GM11168 (cell line): ENCODE data around the gene DHX57.

Source experiments
- in situ Hi-C: fragments of 300-500 bp; cut with MboI; formaldehyde crosslinking; loops from one replicate; pipeline ENCODE4 v1.12.0; 2022; ENCODE audit warnings: low sequenced_read_pairs; ENCODE audit not compliant: unreplicated experiment

DHX57 gene

GRCh38 chr2:38875576-38876367 lies at the start of gene DHX57, which contains the start of gene MORN2:
TSS of gene DHX57 (minus strand) at chr2:38875934. CDS start at chr2:38868405, 7,529 bp downstream.
TSS of gene MORN2 (plus strand) at chr2:38875976.
- in situ Hi-C loops = no loop called here

GRCh38 chr2:38922902-38923301 lies 47.2 kb upstream of the DHX57 start:
- in situ Hi-C loops = no loop called here

- in situ Hi-C loops = no loop called here
Measured at GRCh38 chr2:38922389-38922788, 46.7 kb upstream of the DHX57 start.

GRCh38 chr2:38912619-38913018 lies 36.9 kb upstream of the DHX57 start:
- in situ Hi-C loops = no loop called here

GRCh38 chr2:38911191-38911590 lies 35.5 kb upstream of the DHX57 start:
- in situ Hi-C loops = no loop called here

GRCh38 chr2:38909872-38910271 lies 34.1 kb upstream of the DHX57 start:
- in situ Hi-C loops = no loop called here

- in situ Hi-C loops = no loop called here
Measured at GRCh38 chr2:38907743-38908562, 32.2 kb upstream of the DHX57 start.

GRCh38 chr2:38907242-38907641 lies 31.5 kb upstream of the DHX57 start:
- in situ Hi-C loops = no loop called here

GRCh38 chr2:38905251-38905650 lies 29.5 kb upstream of the DHX57 start:
- in situ Hi-C loops = no loop called here

GRCh38 chr2:38900726-38901125 lies 25.0 kb upstream of the DHX57 start:
- in situ Hi-C loops = no loop called here

GRCh38 chr2:38898256-38898655 lies 22.5 kb upstream of the DHX57 start:
- in situ Hi-C loops = no loop called here

GRCh38 chr2:38892819-38893218 lies 17.1 kb upstream of the DHX57 start:
- in situ Hi-C loops = no loop called here

- in situ Hi-C loops = no loop called here
Measured at GRCh38 chr2:38889575-38889974, 13.8 kb upstream of the DHX57 start, which contains the start of gene ARHGEF33. TSS of gene ARHGEF33 (plus strand) at chr2:38889875. CDS start at chr2:38919448, 29,573 bp downstream.

- in situ Hi-C loops = no loop called here
Measured at GRCh38 chr2:38889045-38889444, 13.3 kb upstream of the DHX57 start.

GRCh38 chr2:38887902-38888554 lies 12.3 kb upstream of the DHX57 start:
- in situ Hi-C loops = no loop called here

GRCh38 chr2:38887347-38887746 lies 11.6 kb upstream of the DHX57 start:
- in situ Hi-C loops = no loop called here

- in situ Hi-C loops = no loop called here
Measured at GRCh38 chr2:38886063-38886462, 10.3 kb upstream of the DHX57 start.

GRCh38 chr2:38876407-38876806 lies 673 bp upstream of the DHX57 start:
- in situ Hi-C loops = no loop called here

GRCh38 chr2:38875227-38875575 lies 533 bp downstream of the DHX57 start:
- in situ Hi-C loops = no loop called here

GRCh38 chr2:38873763-38874162 lies 2.0 kb downstream of the DHX57 start:
- in situ Hi-C loops = no loop called here

- in situ Hi-C loops = no loop called here
Measured at GRCh38 chr2:38871432-38871831, 4.3 kb downstream of the DHX57 start.
